Measurements from ENCODE around the gene ST6GALNAC6.

ST6GALNAC6 gene

DNA sequence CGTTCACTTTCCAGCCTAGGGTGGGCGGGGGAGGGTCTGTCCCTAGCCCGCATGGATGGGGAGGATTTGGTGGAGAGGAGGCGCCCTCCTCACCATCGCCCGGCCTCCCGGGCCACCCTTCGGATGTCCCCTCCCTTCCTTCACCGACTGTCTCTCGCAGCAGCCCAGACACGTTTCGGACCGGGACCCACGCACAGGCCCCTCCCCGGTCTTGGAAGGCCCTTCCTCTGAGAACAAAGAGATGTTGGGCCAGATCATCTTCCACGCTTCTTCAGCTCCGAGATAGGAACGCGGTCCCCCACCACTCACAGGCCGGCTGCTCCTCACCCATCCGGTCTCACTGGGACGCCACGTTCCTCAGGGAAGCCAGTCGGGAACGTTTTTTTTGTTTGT, 38.9 kb upstream of the ST6GALNAC6 start:
- DNase-seq (ENCODE audit: low spot score), result no peak
- peaks cover 43% of the 10 kb centered on the region for H3K4me1 Mint-ChIP-seq (ENCODE audit: low read depth)

DNA sequence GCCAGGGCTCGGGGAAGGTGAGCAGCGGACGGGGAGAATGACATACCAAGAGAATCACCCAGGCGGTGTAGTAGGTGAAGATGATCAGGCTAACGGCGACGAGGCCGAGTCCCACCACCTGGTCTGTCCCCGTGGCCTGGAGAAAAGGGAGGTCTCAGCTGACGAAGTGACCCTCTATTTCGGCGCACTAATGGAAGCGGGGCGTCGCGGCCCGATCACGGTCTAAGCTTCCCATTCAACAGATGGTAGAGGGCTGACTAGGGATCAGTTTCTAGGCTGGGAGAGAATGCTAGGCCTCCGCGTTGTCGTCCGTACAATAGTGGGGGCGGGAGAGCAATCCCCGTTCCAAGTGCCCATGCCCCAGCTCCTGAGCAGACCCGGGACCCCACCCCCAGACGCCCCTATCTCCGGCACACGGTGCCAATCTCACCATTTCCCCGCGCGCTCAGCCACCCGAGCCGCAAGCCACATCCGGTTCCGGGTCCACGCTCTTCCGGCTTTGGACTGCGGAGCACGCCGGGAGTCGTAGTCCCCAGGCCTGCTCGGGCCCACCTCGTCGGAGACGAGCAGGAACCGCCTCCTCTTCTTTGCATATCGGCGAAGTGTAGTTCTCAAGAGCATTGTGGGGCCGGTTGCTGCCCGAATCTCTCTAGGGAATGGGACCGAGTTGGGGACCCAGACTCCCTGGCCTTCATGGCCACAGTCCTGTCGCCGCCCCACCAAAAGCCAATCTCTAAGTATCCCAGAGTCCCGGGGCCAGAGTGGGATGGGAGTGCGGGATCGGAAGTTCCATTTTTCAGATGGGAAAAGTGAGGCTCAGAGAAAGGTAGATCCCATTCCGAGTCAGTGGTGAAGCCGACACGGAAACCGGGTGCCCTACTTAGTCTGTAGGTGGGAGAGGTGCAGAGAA, 38.2 kb upstream of the ST6GALNAC6 start, which contains the start of gene DPM2:
Gene DPM2, minus strand, starts transcription at position 467 of the 910 bp plus-strand sequence. Its CDS starts 34 bp downstream, at position 433.
- Mint-ChIP-seq H3K27me3 (ENCODE audit: low read depth) (peaks cover 4% of the 10 kb centered on the region), H3K36me3 (ENCODE audit: low read depth) (peaks cover 74% of the 10 kb centered on the region), H3K27ac (peak within 1 kb of the TSS; percentile 96), H3K4me3 (peak within 1 kb of the TSS; percentile 95), H3K4me1 (ENCODE audit: low read depth) (peaks cover 42% of the 10 kb centered on the region), H3K9me3 (no peaks in the 10 kb centered on the region)
- DNase-seq (ENCODE audit: low spot score), result peak; percentile 86

More for the DNA sequence above, 38.9 kb upstream of the ST6GALNAC6 start:
- peaks cover 75% of the 10 kb centered on the region for H3K36me3 Mint-ChIP-seq (ENCODE audit: low read depth)
- peak overlapping the region; percentile 59 for H3K27ac Mint-ChIP-seq
- peak overlapping the region; percentile 65 for H3K4me3 Mint-ChIP-seq
- no peaks in the 10 kb centered on the region for H3K9me3 Mint-ChIP-seq
- peaks cover 4% of the 10 kb centered on the region for H3K27me3 Mint-ChIP-seq (ENCODE audit: low read depth)

DNA sequence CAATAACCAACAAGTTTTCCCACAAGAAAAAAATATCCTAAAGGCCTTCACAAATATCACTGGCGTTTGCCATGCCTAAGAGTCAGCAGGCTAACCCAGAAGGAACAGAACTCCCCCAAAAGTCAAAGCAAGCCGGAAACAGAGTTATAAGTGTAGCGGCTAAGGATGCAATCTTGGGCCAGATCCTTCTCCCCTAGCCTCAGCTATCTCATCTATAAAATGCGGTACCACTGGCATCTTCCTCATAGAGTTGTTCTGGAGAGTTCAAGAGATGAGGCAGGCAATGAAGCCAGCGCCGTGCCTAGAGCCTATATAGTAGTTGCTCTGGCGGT, 37.6 kb upstream of the ST6GALNAC6 start:
- Mint-ChIP-seq H3K27me3 (ENCODE audit: low read depth) (peaks cover 4% of the 10 kb centered on the region), H3K9me3 (no peaks in the 10 kb centered on the region), H3K27ac (peak overlapping the region; percentile 96), H3K36me3 (ENCODE audit: low read depth) (peaks cover 68% of the 10 kb centered on the region), H3K4me1 (ENCODE audit: low read depth) (peaks cover 42% of the 10 kb centered on the region), H3K4me3 (peak overlapping the region; percentile 95)
- no peak for DNase-seq (ENCODE audit: low spot score)

GRCh38 chr9:127936347-127936852, 37.0 kb upstream of the ST6GALNAC6 start:
- Mint-ChIP-seq H3K27me3 (ENCODE audit: low read depth) (peaks cover 4% of the 10 kb centered on the region), H3K4me3 (peak overlapping the region; percentile 95), H3K4me1 (ENCODE audit: low read depth) (peaks cover 44% of the 10 kb centered on the region), H3K9me3 (no peaks in the 10 kb centered on the region), H3K36me3 (ENCODE audit: low read depth) (peaks cover 62% of the 10 kb centered on the region), H3K27ac (peak overlapping the region; percentile 87)
- no peak for DNase-seq (ENCODE audit: low spot score)

DNA sequence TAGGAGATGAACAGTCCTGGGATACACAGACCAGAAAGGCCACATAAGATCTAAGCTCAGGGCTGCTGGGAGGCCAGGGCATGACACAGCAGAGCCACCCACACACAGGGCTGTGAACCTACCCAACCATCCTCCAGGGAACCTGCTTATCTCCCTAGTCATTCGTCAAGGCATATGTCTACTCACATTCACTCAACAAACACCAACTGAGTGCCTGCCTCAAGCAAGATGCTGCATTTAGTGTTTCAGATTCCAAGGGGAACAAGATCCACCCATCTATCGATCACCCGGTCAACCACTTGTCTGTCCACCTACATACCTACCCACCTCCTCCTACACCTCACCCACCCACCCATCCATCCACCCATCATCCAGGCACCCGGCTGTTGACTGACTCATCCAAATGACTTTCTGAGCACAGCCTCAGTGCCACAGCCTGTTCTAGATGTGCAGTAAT, 36.4 kb upstream of the ST6GALNAC6 start:
- peak; percentile 50 for DNase-seq (ENCODE audit: low spot score)
- Mint-ChIP-seq H3K4me3 (peak overlapping the region; percentile 95), H3K4me1 (ENCODE audit: low read depth) (peaks cover 49% of the 10 kb centered on the region)

GRCh38 chr9:127934986-127935385, 35.6 kb upstream of the ST6GALNAC6 start:
- peaks cover 47% of the 10 kb centered on the region for H3K36me3 Mint-ChIP-seq (ENCODE audit: low read depth)

More for the DNA sequence above, 36.4 kb upstream of the ST6GALNAC6 start:
- Mint-ChIP-seq H3K27me3 (ENCODE audit: low read depth) (peaks cover 4% of the 10 kb centered on the region), H3K36me3 (ENCODE audit: low read depth) (peaks cover 56% of the 10 kb centered on the region), H3K9me3 (no peaks in the 10 kb centered on the region), H3K27ac (peak overlapping the region; percentile 87)

GRCh38 chr9:127934248-127934647, 34.8 kb upstream of the ST6GALNAC6 start:
- Mint-ChIP-seq H3K27me3 (ENCODE audit: low read depth) (peaks cover 11% of the 10 kb centered on the region), H3K9me3 (no peaks in the 10 kb centered on the region), H3K36me3 (ENCODE audit: low read depth) (peaks cover 46% of the 10 kb centered on the region), H3K4me3 (peak overlapping the region; percentile 26), H3K4me1 (ENCODE audit: low read depth) (peaks cover 49% of the 10 kb centered on the region), H3K27ac (no peak overlapping the region)
- DNase-seq (ENCODE audit: low spot score), result no peak

More at GRCh38 chr9:127934986-127935385, 35.6 kb upstream of the ST6GALNAC6 start:
- no peaks in the 10 kb centered on the region for H3K9me3 Mint-ChIP-seq
- peaks cover 47% of the 10 kb centered on the region for H3K4me1 Mint-ChIP-seq (ENCODE audit: low read depth)
- peak overlapping the region; percentile 21 for H3K4me3 Mint-ChIP-seq
- peaks cover 5% of the 10 kb centered on the region for H3K27me3 Mint-ChIP-seq (ENCODE audit: low read depth)
- no peak for DNase-seq (ENCODE audit: low spot score)
- H3K27ac Mint-ChIP-seq, result peak overlapping the region; percentile 18

DNA sequence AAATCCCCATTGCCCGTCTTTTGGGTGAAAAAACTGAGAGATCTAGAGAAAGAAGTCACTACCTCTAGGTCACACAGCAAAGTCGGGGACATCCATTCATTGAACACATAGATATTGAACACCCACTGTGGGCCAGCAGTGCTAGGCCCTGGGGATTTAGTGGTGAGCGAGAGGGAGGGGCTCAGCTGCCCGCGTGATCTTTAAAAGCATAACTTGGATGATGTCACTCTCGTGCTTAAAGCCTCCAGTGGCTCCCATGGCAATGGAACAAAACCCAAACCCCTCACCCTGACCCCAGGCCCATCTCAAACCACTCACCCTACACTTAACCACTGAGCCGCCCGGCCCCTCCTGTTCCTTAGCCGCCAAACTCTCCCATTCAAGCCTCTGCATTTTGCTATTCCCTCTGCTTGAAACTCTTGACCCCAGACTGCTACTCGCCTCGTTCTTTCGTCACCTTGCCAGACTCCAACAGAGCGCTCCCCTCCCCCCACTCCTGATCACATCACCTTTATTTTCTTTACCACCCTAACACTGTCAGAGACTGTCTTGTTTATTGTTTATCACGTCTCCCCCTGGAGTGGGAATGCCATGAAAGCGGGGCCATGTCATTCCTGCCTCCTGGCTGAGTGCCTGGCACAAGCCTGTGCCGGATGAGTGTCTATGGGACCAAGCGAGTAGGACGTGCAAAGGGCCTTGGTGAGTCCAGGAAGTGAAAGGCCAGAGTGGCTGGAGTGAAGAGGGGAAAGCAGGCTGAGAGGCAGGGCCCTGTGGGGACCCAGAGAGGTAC, 31.9 kb upstream of the ST6GALNAC6 start:
- Mint-ChIP-seq H3K27me3 (ENCODE audit: low read depth) (peaks cover 14% of the 10 kb centered on the region), H3K27ac (peak overlapping the region; percentile 32)

DNA sequence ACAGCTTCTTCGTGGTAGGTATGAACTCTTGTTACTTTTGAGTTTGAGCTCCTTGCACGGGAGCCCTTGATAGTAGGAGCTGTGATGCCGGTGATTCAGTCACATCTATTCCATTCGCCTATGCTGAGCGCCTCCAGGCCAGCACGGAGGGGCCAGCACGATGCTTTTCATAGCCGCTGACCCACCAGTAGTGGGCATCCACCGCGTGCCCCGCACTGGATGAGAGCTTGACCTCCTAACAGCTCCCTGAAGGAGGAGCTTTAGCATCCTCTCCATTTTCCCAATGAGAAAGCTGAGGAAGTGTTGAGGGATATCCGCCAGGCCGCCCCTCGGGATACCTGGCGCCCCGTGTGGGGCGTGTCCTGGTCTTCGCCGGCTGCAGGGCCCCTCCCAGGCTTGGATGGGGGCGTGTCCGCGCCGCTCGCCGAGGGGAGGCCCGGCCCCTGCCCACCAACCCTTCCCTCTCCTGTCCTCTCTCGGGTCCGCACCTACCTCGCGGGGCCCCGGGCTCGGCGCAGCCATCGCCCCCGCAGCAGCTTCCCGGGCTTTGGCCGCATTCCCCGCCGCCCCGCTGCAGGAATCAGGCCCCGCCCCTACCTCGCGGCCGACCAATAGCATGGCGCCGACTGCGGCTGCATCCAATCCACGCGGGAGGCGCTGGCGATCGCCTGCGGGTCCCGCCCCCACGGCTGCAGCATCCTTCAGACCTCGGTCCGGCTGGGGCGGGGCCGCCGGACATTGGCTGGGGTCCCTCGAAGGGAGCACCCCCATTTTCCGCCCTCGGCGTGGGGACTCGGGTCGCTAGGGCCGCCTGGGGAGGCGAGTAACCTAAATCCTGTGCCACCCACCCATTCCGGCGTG, 31.1 kb upstream of the ST6GALNAC6 start, which contains the start of gene PIP5KL1:
Gene PIP5KL1, minus strand, starts transcription at position 547 of the 861 bp plus-strand sequence. Its CDS starts 25 bp downstream, at position 522.
- Mint-ChIP-seq H3K27ac (peak within 1 kb of the TSS; percentile 32), H3K4me1 (ENCODE audit: low read depth) (peaks cover 28% of the 10 kb centered on the region), H3K36me3 (ENCODE audit: low read depth) (peaks cover 16% of the 10 kb centered on the region), H3K4me3 (peak within 1 kb of the TSS; percentile 69), H3K27me3 (ENCODE audit: low read depth) (peaks cover 21% of the 10 kb centered on the region), H3K9me3 (no peaks in the 10 kb centered on the region)
- peak; percentile 83 for DNase-seq (ENCODE audit: low spot score)

More for the DNA sequence above, 31.9 kb upstream of the ST6GALNAC6 start:
- Mint-ChIP-seq H3K4me3 (peak overlapping the region; percentile 69), H3K9me3 (no peaks in the 10 kb centered on the region), H3K36me3 (ENCODE audit: low read depth) (peaks cover 24% of the 10 kb centered on the region), H3K4me1 (ENCODE audit: low read depth) (peaks cover 36% of the 10 kb centered on the region)
- DNase-seq (ENCODE audit: low spot score), result no peak

GRCh38 chr9:127929625-127929979, 30.2 kb upstream of the ST6GALNAC6 start:
- H3K27ac Mint-ChIP-seq, result no peak overlapping the region
- no peaks in the 10 kb centered on the region for H3K9me3 Mint-ChIP-seq
- peaks cover 27% of the 10 kb centered on the region for H3K27me3 Mint-ChIP-seq (ENCODE audit: low read depth)
- H3K4me1 Mint-ChIP-seq (ENCODE audit: low read depth), result peaks cover 25% of the 10 kb centered on the region
- DNase-seq (ENCODE audit: low spot score), result no peak
- peak overlapping the region; percentile 69 for H3K4me3 Mint-ChIP-seq
- peaks cover 13% of the 10 kb centered on the region for H3K36me3 Mint-ChIP-seq (ENCODE audit: low read depth)

- Mint-ChIP-seq H3K9me3 (no peaks in the 10 kb centered on the region), H3K4me1 (ENCODE audit: low read depth) (peaks cover 20% of the 10 kb centered on the region), H3K27me3 (ENCODE audit: low read depth) (peaks cover 27% of the 10 kb centered on the region), H3K36me3 (ENCODE audit: low read depth) (peaks cover 9% of the 10 kb centered on the region), H3K27ac (peak overlapping the region; percentile 13), H3K4me3 (peak overlapping the region; percentile 69)
- no peak for DNase-seq (ENCODE audit: low spot score)
Observed at GRCh38 chr9:127928676-127929624, 29.5 kb upstream of the ST6GALNAC6 start.

- Mint-ChIP-seq H3K36me3 (ENCODE audit: low read depth) (peaks cover 4% of the 10 kb centered on the region), H3K27ac (no peak overlapping the region), H3K4me3 (peak overlapping the region; percentile 47), H3K27me3 (ENCODE audit: low read depth) (peaks cover 32% of the 10 kb centered on the region), H3K9me3 (no peaks in the 10 kb centered on the region), H3K4me1 (ENCODE audit: low read depth) (peaks cover 20% of the 10 kb centered on the region)
- DNase-seq (ENCODE audit: low spot score), result no peak
Observed at GRCh38 chr9:127927988-127928675, 28.7 kb upstream of the ST6GALNAC6 start.
